Ishikawa (cell line): Measurements from ENCODE around the gene SEMA4A.

Experiments used
- CREB1 ChIP-seq: IDR thresholded peaks from 2 replicates; pipeline ENCODE4 v1.6.1; 2012; ENCODE audit warnings: low read depth
- TF ChIP-seq, protein P1 (sequence below): IDR thresholded peaks from 2 replicates; pipeline ENCODE4 v1.6.1; 2012

DNA sequence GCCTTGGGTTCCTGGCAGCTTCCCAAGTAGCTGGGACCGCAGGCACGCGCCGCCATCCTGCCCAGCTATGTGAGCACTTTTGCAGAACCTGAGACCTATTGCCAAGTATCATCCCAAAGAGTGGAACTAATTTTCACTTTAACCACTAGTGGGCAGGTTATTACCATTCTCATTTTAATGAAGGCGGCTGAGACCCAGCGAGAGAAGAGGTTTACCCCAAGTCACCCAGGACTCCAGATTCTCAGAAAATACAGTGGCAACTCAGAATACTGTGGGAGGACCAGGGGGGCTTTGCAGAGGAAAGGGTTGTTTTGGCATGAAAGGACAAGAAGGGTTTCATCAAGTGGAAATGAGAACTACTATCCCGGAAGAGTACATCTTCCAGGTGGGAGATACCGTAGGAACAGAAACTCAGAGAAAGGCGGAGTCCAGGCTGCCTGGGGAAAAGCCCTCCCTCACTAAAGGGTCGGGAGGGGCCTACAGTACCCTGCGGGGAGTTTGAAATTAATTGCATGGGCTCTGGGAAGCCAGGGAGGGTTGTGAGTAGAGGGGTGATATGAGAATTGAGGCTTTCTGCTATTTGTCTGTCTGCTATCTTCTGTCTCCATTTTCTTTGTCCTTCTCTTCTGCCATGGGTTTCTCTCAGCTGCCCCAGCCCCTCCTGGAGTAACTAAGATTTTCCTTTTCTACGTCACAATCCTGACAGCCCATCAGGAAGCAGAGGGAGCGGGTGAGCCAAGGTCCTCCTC lies 7.2 kb upstream of the SEMA4A start:
- TF ChIP-seq, protein P1, sequence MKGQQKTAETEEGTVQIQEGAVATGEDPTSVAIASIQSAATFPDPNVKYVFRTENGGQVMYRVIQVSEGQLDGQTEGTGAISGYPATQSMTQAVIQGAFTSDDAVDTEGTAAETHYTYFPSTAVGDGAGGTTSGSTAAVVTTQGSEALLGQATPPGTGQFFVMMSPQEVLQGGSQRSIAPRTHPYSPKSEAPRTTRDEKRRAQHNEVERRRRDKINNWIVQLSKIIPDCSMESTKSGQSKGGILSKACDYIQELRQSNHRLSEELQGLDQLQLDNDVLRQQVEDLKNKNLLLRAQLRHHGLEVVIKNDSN, result no peak
- TF ChIP-seq CREB1, result no peak
